Uterus (tissue), 2 donors: ENCODE results near the gene NFE2L1.

Experiments used
- POLR2A ChIP-seq, 2 donors: fragments of 450-650 bp; IDR thresholded peaks; one replicate each; pipeline ENCODE4 v1.6.1; 2016; ENCODE audit warnings: antibody characterized with exemption in 2 of 2, mild to moderate bottlenecking in 1 of 2, moderate library complexity in 1 of 2
- TF ChIP-seq, protein P1 (sequence below), 4 experiments: fragments of 200-600 bp in 2 of 4; fragments of 450-650 bp in 2 of 4; sonication (generic) in 2 of 4; IDR thresholded peaks; one replicate each; pipeline ENCODE4 v1.5.1; 2016 to 2019; ENCODE audit warnings: antibody characterized with exemption in 4 of 4, mild to moderate bottlenecking in 2 of 4, moderate library complexity in 1 of 4

DNA sequence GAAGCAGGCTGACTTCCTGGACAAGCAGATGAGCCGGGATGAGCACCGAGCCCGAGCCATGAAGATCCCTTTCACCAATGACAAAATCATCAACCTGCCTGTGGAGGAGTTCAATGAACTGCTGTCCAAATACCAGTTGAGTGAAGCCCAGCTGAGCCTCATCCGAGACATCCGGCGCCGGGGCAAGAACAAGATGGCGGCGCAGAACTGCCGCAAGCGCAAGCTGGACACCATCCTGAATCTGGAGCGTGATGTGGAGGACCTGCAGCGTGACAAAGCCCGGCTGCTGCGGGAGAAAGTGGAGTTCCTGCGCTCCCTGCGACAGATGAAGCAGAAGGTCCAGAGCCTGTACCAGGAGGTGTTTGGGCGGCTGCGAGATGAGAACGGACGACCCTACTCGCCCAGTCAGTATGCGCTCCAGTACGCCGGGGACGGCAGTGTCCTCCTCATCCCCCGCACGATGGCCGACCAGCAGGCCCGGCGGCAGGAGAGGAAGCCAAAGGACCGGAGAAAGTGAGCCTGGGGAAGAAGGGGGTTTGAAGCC is 11.0 kb downstream of the NFE2L1 start:
- TF ChIP-seq POLR2A (IDR thresholded peaks at IDR 0.05), result no peak
- TF ChIP-seq, protein P1, sequence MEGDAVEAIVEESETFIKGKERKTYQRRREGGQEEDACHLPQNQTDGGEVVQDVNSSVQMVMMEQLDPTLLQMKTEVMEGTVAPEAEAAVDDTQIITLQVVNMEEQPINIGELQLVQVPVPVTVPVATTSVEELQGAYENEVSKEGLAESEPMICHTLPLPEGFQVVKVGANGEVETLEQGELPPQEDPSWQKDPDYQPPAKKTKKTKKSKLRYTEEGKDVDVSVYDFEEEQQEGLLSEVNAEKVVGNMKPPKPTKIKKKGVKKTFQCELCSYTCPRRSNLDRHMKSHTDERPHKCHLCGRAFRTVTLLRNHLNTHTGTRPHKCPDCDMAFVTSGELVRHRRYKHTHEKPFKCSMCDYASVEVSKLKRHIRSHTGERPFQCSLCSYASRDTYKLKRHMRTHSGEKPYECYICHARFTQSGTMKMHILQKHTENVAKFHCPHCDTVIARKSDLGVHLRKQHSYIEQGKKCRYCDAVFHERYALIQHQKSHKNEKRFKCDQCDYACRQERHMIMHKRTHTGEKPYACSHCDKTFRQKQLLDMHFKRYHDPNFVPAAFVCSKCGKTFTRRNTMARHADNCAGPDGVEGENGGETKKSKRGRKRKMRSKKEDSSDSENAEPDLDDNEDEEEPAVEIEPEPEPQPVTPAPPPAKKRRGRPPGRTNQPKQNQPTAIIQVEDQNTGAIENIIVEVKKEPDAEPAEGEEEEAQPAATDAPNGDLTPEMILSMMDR (IDR thresholded peaks at IDR 0.05), result no peak
